Measurements from ENCODE around the gene TTC6. TPM values are rescaled to one million over a fixed set of nuclear protein-coding genes. Genes with fewer than 3 reads are reported as not detected.

Gene TTC6
- total and polyA plus RNA-seq, 3 donors from 2014 or later: 11.2 to 17.2 (median 12.4) TPM

GRCh38 chr14:37597538-37597913 lies 2.1 kb downstream of the TTC6 start:
- Histone ChIP-seq H3K9me3 (no peaks in the 10 kb centered on the region), H3K27me3 (peaks cover 14% of the 10 kb centered on the region), H3K4me1 (peaks cover 15% of the 10 kb centered on the region), H3K4me3 (no peak overlapping the region), H3K27ac (no peak overlapping the region), H3K36me3 (ENCODE audit: low read depth, missing control alignments) (no peaks in the 10 kb centered on the region)
- WGBS, 2 donors: 11 to 12% methylated on average over 20 of the region's 20 CpGs
- TF ChIP-seq POLR2A (IDR thresholded peaks at IDR 0.05) (no peak), CTCF (IDR thresholded peaks at IDR 0.05) (peak in 1 of 3 experiments; percentile 34)
- peak; percentile 30 for DNase-seq
- intact Hi-C loops (cut with DNase I; ENCODE audit: low total_unique reads): loop anchor here (10.0 kb wide), 1 partner anchor 343 kb away; no protein-coding TSS in a partner anchor

GRCh38 chr14:37597914-37598746 lies 2.7 kb downstream of the TTC6 start:
- TF ChIP-seq POLR2A (IDR thresholded peaks at IDR 0.05) (no peak), CTCF (IDR thresholded peaks at IDR 0.05) (no peak)
- H3K4me1 ChIP-seq: peaks cover 15% of the 10 kb centered on the region
- intact Hi-C loops (cut with DNase I; ENCODE audit: low total_unique reads): loop anchor here (10.0 kb wide), 1 partner anchor 343 kb away; no protein-coding TSS in a partner anchor

GRCh38 chr14:37598747-37599506 lies 3.5 kb downstream of the TTC6 start:
- H3K4me3 ChIP-seq: peak overlapping the region; percentile 19 to 38
- H3K36me3 ChIP-seq (ENCODE audit: low read depth, missing control alignments): no peaks in the 10 kb centered on the region
- H3K4me1 ChIP-seq: peaks cover 15% of the 10 kb centered on the region
- H3K27me3 ChIP-seq: peaks cover 10% of the 10 kb centered on the region
- intact Hi-C loops (cut with DNase I; ENCODE audit: low total_unique reads): loop anchor here (10.0 kb wide), 1 partner anchor 344 kb away; no protein-coding TSS in a partner anchor
- no peak overlapping the region for H3K27ac ChIP-seq
- TF ChIP-seq POLR2A (IDR thresholded peaks at IDR 0.05) (no peak), CTCF (IDR thresholded peaks at IDR 0.05) (no peak)
- no peaks in the 10 kb centered on the region for H3K9me3 ChIP-seq
- no peak for DNase-seq
- 9 to 11% methylated on average over 22 to 36 of the region's 36 CpGs for WGBS, 2 donors

More at GRCh38 chr14:37597914-37598746, 2.7 kb downstream of the TTC6 start:
- no peaks in the 10 kb centered on the region for H3K36me3 ChIP-seq (ENCODE audit: low read depth, missing control alignments)
- peak; percentile 21 for DNase-seq
- WGBS, 2 donors: 4% methylated on average over 23 to 38 of the region's 50 CpGs
- no peak overlapping the region for H3K27ac ChIP-seq
- H3K9me3 ChIP-seq: no peaks in the 10 kb centered on the region
- peaks cover 10% of the 10 kb centered on the region for H3K27me3 ChIP-seq
- peak overlapping the region; percentile 19 to 38 for H3K4me3 ChIP-seq

- intact Hi-C loops (cut with DNase I; ENCODE audit: low total_unique reads): loop anchor here (10.0 kb wide), 1 partner anchor 345 kb away; no protein-coding TSS in a partner anchor
- H3K27me3 ChIP-seq: peaks cover 10% of the 10 kb centered on the region
- 2 to 5% methylated on average over 37 to 57 of the region's 57 CpGs for WGBS, 2 donors
- peak overlapping the region in 1 of 2 donors; percentile 7 for H3K4me3 ChIP-seq
- H3K27ac ChIP-seq: no peak overlapping the region
- no peaks in the 10 kb centered on the region for H3K36me3 ChIP-seq (ENCODE audit: low read depth, missing control alignments)
- no peak for DNase-seq
- TF ChIP-seq POLR2A (IDR thresholded peaks at IDR 0.05) (no peak), CTCF (IDR thresholded peaks at IDR 0.05) (no peak)
- H3K4me1 ChIP-seq: peaks cover 15% of the 10 kb centered on the region
- H3K9me3 ChIP-seq: no peaks in the 10 kb centered on the region
Observed at GRCh38 chr14:37599507-37600368, 4.3 kb downstream of the TTC6 start.

Measured in testis (tissue), 3 donors.